ENCODE measurements around the gene SLC6A3. TPM values are rescaled to one million over a fixed set of nuclear protein-coding genes. Genes with fewer than 3 reads are reported as not detected.

SLC6A3 gene
- total and polyA plus RNA-seq, 9 of the 15 experiments (the other 6 are each of a cell fraction or from before 2014, with no cell fraction given) = not detected

GRCh38 chr5:1360861-1361260 lies 84.4 kb downstream of the SLC6A3 start:
- Histone ChIP-seq H3K79me2 (ENCODE audit: control insufficient read depth, insufficient read depth, low read length) (no peaks in the 10 kb centered on the region), H3K9me3 (replicated peaks; ENCODE audit: control insufficient read depth, insufficient read depth, low read depth, low read length) (no peaks in the 10 kb centered on the region), H3K27me3 (ENCODE audit: control insufficient read depth in 2 of 2, insufficient read depth in 2 of 2, low read length in 2 of 2) (peaks cover 77 to 89% of the 10 kb centered on the region in 2 experiments), H2AFZ (ENCODE audit: low read depth, low read length) (no peak overlapping the region), H3K9ac (ENCODE audit: insufficient read depth in 1 of 2, low read depth in 2 of 2, low read length in 2 of 2) (0 out of 4 replicates have a peak overlapping the region, but pooled peaks of 1 of the 2 experiments have one; percentile 8), H3K4me2 (ENCODE audit: insufficient read depth, low read length) (no peak overlapping the region), H3K4me3 (no peak overlapping the region), H3K36me3 (ENCODE audit: control insufficient read depth, insufficient read depth, low read length) (no peaks in the 10 kb centered on the region), H4K20me1 (replicated peaks; ENCODE audit: control insufficient read depth, insufficient read depth, low read length) (peaks cover 4% of the 10 kb centered on the region; the same call in 1 of the 2 replicates), H3K9me1 (ENCODE audit: control insufficient read depth, insufficient read depth, low read length) (no peaks in the 10 kb centered on the region), H3K4me1 (replicated peaks in 1 of 2; ENCODE audit: control insufficient read depth in 2 of 2, insufficient read depth in 2 of 2, low read length in 2 of 2) (peaks cover 0 to 15% of the 10 kb centered on the region in 2 experiments; a peak in 1 of 5 replicates), H3K27ac (ENCODE audit: extremely low read depth, low read depth, low read length) (no peak overlapping the region)
- POLR2A ChIA-PET = interaction anchor here (0.7 to 0.8 kb wide), 2 partner anchors 10 to 145 kb away, joined by 3 to 4 read pairs; no protein-coding TSS in a partner anchor
- CTCF ChIA-PET (ENCODE audit: low intra/inter-chr PET ratio) = no interaction called here
- in situ Hi-C loops (cut with MboI) = no loop called here
- TF ChIP-seq TCF7L2 (IDR thresholded peaks at IDR 0.05; ENCODE audit: low read depth, low read length) (no peak), NFXL1 (CRISPR knock-in tag; IDR thresholded peaks at IDR 0.05) (no peak), MLLT1 (IDR thresholded peaks at IDR 0.05) (no peak), ZNF311 (CRISPR knock-in tag; IDR thresholded peaks at IDR 0.05) (no peak), ZNF79 (CRISPR knock-in tag; IDR thresholded peaks at IDR 0.05; ENCODE audit: low read depth) (no peak), ZNF407 (IDR thresholded peaks at IDR 0.05; ENCODE audit: low read depth) (no peak), TFAM (CRISPR knock-in tag; conservative IDR thresholded peaks at IDR 0.05) (no peak), ZNF766 (CRISPR knock-in tag; conservative IDR thresholded peaks at IDR 0.05) (no peak), KDM1A (IDR thresholded peaks at IDR 0.05) (no peak), TBP (optimal IDR thresholded peaks at IDR 0.05; ENCODE audit: low read depth, low read length) (no peak)
- WGBS (ENCODE audit: insufficient coverage, low coverage, missing lambda C conversion rate) = 0% methylated on average over 4 of the region's 4 CpGs
- ATAC-seq (no peak), FAIRE-seq (no peak), DNase-seq (ENCODE audit: extremely low read depth in 1 of 4, low spot score in 3 of 4) (no peak)
- intact Hi-C loops (cut with micrococcal nuclease) = no loop called here
- BruUV-seq (replicated peaks) = no TSS peak
